Epithelial cell of proximal tubule (primary cell): ENCODE data around the gene MTFR1L. TPM values are rescaled to one million over a fixed set of nuclear protein-coding genes. Genes with fewer than 3 reads are reported as not detected.

Source experiments
- DNase-seq: peaks from one replicate; pipeline ENCODE4 v3.0.0-alpha.2; 2011; ENCODE audit warnings: low read depth
- H3K4me3 ChIP-seq: 2 replicates; pipeline ENCODE4 v1.5.1; 2011; ENCODE audit warnings: low read depth, mild to moderate bottlenecking, low read length
- CTCF ChIP-seq: conservative IDR thresholded peaks from 2 replicates; pipeline ENCODE4 v1.5.1; 2012; ENCODE audit warnings: low read depth, mild to moderate bottlenecking, low read length
- total RNA-seq: library from RNA; depleted of rRNA; stranded (reverse); fragments of >200 nt; gene quantifications from 2 replicates; pipeline ENCODE4 v1.2.3, GENCODE V29; 2015

Gene MTFR1L
- total RNA-seq, 1 donor from 2014 or later, result 21.6 TPM

GRCh38 chr1:25792115-25792514 is 27.6 kb upstream of the MTFR1L start:
- TF ChIP-seq CTCF, result no peak
- DNase-seq, result no peak
- H3K4me3 ChIP-seq, result no peak overlapping the region

GRCh38 chr1:25793585-25794170 is 26.1 kb upstream of the MTFR1L start:
- no peak for DNase-seq
- no peak overlapping the region for H3K4me3 ChIP-seq
- TF ChIP-seq CTCF, result no peak

- DNase-seq, result no peak
- no peak overlapping the region for H3K4me3 ChIP-seq
- TF ChIP-seq CTCF, result no peak
Observed at GRCh38 chr1:25794325-25794724, 25.4 kb upstream of the MTFR1L start.

- H3K4me3 ChIP-seq, result no peak overlapping the region
- DNase-seq, result no peak
- no peak for TF ChIP-seq CTCF
Observed at GRCh38 chr1:25795211-25795610, 24.5 kb upstream of the MTFR1L start.

- TF ChIP-seq CTCF, result no peak
- H3K4me3 ChIP-seq, result no peak overlapping the region
- DNase-seq, result no peak
Observed at GRCh38 chr1:25795946-25796810, 23.6 kb upstream of the MTFR1L start.

- no peak for DNase-seq
- TF ChIP-seq CTCF, result peak; percentile 82
- no peak overlapping the region for H3K4me3 ChIP-seq
Observed at GRCh38 chr1:25796811-25797458, 22.8 kb upstream of the MTFR1L start.
